ENCODE data around the gene LRRC56.

The LRRC56 gene

DNA sequence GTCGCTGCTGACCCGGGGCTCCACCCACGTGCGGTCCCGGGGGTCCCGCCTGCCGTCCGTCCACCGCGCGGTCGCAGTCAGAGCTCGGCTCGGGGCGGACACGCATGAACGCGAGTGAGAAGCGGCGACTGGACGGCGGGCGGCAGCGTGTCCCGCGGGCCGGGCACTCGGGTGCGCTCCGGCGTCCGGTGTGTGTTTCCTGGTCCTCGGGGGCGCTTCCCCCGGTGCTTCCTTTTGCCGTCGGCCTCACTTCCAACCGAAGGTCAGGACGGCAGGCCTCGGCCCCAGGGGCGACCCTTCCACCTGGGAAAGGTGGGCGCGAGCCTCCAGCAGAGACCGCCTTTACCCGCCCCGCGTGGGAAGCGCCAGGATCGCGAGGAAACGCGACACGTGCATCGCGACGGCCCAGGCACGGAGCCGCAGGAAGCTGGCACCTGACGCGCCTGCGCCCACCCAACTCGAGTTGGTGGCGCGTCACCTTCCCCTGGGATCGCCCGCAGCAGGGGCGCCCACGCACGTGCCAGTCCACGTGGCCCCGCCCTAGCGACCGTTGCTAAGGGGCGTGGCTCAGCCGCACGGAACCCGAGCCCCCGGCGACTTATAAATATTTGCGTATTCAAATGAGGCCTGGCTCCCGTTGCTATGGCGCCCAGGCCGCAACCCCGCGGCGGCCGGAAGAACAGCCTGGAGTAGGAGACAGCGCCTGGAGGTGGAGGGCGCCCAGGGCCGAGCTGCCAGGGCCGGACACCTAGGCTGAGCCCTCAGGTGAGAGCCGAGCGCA is at the start of gene LRRC56:
LRRC56 (plus strand) TSS at position 687 of the 781 bp plus-strand sequence. CDS start 3,158 bp downstream, outside the sequence.
- peak; percentile 95 for DNase-seq

GRCh38 chr11:487571-488021 is 49.7 kb upstream of the LRRC56 start:
- DNase-seq = no peak

DNA sequence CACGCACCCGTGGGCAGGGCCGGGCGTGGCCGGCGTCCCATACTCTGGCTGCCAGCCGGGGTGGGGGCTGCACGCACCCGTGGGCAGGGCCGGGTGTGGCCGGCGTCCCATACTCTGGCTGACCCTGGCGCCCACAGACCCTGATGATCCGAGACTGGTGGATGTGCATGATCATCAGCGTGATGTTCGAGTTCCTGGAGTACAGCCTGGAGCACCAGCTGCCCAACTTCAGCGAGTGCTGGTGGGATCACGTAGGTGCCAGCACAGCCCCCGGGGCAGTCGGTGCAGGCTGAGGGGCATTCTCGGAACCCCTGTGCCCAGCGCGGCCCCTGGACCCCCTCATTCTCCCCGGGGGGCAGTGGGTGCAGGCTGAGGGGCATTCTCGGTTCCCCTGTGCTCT is 49.3 kb upstream of the LRRC56 start:
- no peak for DNase-seq

GRCh38 chr11:488579-488978 is 48.7 kb upstream of the LRRC56 start:
- DNase-seq = no peak

GRCh38 chr11:488992-489391 is 48.3 kb upstream of the LRRC56 start:
- no peak for DNase-seq

DNA sequence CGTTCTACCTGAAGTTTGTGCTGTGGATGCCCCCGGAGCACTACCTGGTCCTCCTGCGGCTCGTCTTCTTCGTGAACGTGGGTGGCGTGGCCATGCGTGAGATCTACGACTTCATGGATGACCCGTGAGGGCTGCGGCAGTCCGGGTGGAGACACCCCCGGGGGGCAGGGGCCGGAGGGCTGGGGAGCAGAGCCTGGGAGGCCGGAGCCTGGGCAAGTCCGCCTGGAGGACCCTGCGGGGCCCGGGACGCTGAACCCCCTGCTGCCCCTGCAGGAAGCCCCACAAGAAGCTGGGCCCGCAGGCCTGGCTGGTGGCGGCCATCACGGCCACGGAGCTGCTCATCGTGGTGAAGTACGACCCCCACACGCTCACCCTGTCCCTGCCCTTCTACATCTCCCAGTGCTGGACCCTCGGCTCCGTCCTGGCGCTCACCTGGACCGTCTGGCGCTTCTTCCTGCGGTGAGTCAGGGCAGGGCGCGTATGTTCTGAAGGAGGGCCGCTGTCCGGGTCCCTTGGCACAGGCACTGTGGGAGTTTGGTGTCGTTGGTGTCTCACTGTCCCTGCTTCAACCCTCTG is 47.6 kb upstream of the LRRC56 start:
- no peak for DNase-seq

DNA sequence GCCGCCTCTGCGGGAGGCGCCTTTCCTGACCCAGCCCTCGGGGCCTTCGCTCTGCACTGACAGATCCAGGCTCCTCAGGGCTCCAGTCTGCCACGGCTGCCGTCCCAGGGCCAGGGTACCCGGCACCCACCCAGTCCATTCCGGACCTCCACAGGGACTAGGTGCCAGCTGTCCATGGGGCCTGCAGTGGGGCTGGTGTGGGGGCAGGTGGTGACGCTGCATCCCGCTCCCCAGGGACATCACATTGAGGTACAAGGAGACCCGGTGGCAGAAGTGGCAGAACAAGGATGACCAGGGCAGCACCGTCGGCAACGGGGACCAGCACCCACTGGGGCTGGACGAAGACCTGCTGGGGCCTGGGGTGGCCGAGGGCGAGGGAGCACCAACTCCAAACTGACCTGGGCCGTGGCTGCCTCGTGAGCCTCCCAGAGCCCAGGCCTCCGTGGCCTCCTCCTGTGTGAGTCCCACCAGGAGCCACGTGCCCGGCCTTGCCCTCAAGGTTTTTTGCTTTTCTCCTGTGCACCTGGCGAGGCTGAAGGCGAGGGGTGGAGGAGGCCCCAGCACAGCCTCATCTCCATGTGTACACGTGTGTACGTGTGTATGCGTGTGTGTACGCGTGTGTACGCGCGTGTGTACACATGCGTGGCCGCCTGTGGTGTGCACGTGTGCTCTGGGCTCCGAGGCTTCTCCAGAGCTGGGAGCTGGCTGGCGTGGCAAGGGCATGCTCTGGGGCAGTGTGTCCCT is 47.0 kb upstream of the LRRC56 start:
- no peak for DNase-seq

- DNase-seq = no peak
Measured at GRCh38 chr11:490930-491260, 46.4 kb upstream of the LRRC56 start.

GRCh38 chr11:491358-491757 is 46.0 kb upstream of the LRRC56 start:
- DNase-seq = no peak

GRCh38 chr11:492427-493226 is 44.7 kb upstream of the LRRC56 start:
- no peak for DNase-seq

DNA sequence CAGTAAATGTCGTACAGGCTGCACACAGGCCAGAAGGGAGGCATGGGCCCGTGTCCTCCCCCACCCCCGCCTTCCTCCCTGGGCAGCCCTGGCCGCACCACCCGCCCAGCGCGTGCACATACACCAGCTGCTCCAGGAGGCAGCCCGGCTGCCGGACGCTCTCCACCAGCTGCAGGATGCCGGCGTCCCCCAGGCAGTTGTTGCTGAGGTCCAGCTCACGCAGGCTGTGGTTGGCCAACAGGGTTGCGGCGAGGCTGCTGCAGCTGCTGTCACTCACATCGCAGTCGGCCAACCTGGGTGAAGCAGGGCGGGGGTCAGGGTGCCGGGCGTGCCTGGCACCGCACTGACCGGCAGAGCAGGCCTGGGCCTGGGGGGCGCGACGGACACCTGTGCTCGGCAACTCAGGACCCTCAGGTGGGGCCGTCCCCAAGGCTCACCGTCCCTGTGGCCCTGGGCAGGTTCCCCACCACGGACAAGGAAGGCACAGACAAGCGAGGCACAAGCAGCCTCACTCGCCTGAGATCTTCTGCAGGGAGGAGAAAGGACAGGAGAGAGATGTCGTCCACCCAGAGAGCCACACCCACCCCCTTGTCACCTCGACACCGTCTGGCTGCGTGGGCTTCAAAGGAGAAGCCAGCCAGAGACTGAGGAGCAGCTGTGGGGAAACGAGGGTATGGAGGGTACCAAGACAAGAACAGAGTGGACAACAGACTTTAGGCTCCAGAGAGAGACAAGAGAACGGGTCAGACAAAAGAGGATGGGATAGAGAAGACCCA is 42.4 kb upstream of the LRRC56 start:
- no peak for DNase-seq

DNA sequence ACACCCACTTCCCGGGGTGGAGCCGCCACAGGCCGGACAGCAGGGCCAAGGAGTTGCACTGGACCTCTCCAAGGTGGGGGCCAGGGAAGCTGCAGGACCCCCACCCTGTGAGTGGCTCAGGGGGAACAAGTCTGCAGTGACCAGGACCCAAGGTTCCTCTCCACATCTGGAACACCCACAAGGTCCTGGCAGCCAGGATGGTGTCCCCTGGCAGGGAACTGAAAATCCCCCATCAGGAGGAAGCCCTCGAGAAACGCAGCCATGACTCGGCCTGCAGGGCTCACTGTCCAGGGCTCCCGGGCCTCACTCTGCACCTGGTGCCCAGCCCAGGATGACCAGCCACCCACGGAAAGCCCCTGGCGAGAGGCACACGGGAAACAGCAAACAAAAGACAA is 41.8 kb upstream of the LRRC56 start:
- DNase-seq = no peak

GRCh38 chr11:496834-497564 is 40.3 kb upstream of the LRRC56 start:
- peak; percentile 14 for DNase-seq

DNA sequence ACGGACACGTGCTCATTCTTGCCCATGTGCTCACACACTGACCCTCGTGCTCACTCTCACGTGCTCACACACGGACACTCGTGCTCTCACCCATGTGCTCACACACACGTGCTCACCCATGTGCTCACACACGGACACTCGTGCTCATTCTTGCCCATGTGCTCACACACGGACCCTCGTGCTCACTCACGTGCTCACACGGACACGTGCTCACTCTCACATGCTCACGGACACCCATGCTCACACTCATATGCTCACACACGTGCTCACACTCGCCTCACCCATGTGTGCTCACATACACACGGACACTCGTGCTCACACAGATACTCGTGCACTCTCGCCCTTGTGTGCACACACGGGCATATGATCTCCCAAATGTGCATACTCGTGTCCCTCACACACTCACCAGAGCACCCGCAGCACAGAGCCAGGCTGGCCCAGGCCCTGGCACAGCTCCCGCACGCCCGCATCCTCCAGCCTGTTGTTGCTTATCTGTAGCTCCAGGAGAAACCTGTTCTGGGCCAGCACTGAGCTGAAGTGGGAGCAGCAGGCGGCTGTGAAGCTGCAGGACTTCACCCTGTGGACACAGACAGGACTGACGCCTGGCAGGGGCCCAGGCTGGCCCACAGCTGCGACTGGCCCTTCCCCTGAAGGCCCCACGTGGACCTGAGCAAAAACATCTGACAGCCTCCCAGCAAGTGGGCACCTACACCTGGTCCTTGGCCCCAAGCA is 39.6 kb upstream of the LRRC56 start:
- peak; percentile 36 for DNase-seq

GRCh38 chr11:498297-499181 is 38.8 kb upstream of the LRRC56 start:
- DNase-seq = no peak

GRCh38 chr11:499201-500076 is 37.9 kb upstream of the LRRC56 start:
- no peak for DNase-seq

DNA sequence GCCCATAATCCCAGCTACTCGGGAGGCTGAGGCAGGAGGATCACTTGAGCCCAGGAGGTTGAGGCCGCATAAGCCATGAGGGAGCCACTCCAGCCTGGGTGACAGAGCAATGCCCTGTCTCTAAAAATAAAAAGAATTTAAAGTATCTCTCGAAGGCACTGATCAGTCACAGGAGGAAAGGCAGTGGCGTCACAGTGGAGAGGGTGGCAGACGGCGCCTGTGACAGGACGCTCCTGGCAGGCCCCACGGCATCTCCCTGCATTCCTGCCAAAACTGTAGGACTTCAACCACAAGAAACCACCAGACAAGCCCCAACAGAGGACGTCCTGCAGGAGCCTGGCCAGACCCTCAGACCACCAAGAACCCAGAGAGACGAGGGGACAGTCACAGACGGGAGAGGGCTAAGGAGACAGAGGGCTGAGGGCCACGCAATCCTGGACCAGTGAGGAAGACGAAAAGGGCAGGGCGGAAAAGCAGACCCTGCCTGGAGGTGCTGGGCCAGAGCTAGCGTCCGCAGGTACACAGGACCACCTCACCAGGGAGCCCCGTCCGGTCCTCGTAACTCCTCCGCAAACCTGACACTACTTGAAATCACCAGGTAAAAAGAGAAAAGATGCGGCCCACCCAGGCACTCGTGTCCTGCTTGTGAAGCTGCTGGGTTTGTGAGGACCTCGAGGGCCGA is 36.2 kb upstream of the LRRC56 start:
- DNase-seq = no peak

- DNase-seq = no peak
Measured at GRCh38 chr11:501683-502287, 35.5 kb upstream of the LRRC56 start.
